SH-SY5Y (cell line): ENCODE measurements around the gene ABCB8.

Source experiments
- GATA2 ChIP-seq: IDR thresholded peaks from 2 replicates; pipeline ENCODE4 v1.6.1; 2011; ENCODE audit warnings: mild to moderate bottlenecking, low read depth, low read length
- GATA3 ChIP-seq: IDR thresholded peaks from 2 replicates; pipeline ENCODE4 v1.6.1; 2011; ENCODE audit warnings: low read depth, mild to moderate bottlenecking, low read length, moderate library complexity

DNA sequence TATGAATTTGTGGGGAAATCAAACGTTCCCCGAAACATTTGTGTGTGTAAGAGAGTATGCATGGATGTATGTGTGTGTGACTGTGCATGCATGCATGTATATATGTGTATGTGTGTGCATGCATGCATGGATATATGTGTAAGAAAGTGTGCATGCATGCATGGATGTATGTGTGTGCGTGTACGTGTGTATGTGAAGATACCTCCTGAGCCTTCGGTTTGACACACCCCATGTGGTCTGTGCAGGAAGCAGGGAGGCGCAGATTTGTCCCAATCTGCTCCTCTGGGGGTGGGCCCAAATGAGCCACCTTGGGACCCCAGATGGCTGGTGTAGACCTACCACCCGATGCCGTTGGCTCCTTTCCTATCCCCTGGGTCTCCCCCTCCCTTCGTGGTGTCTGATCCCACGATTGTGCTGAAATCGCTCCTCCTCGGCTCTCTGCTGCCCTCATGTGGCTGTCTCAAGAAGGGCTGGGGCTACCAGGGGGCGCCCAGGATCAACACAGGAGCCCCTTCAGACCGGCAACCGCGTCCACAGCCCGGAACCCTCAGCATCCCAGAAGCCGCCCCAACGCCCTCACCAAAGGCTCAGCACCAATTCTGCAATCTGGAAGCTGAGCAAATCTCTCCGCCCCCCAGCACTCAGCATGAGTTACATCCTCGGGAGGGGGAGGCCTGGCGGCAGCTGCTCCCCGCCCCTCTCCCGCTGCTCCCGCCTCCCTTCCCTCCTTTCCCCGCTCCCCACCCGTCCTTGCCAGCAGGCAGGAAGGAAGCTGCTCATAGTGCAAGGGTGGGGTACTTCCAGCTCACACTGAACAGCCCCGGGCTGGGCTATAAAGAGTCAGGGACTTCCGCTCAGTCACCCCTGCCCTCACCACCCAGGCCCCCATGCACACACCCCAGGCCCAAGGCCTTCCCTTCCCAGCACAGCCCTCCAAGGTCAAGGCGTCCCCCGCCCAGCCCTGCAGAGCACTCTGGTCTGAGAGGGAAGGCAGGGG is 39.7 kb upstream of the ABCB8 start:
- TF ChIP-seq GATA2 (peak; percentile 77), GATA3 (no peak)
